HCT116 (cell line): ENCODE data around the gene PHKG2. TPM values are rescaled to one million over a fixed set of nuclear protein-coding genes. Genes with fewer than 3 reads are reported as not detected.

Source experiments
- ATAC-seq: fragments of 200-7000 bp; cut with Tn5 transposase; 2 replicates; pipeline ENCODE4 v1.9.1; 2020; ENCODE audit warnings: mild to moderate bottlenecking, moderate library complexity
- BruUV-seq: library from RNA; stranded (reverse); fragments of 400-500 nt; replicated peaks from 2 replicates; lab custom pipeline; 2021; lab: Mats Ljungman, UMichigan
- CTCF ChIA-PET: fragments of 300-600 bp; sonication (Branson Sonifier 250); formaldehyde crosslinking; loops from one replicate; lab custom pipeline; 2021; ENCODE audit warnings: antibody characterized with exemption; lab: Charles Lee
- POLR2A ChIA-PET: fragments of 300-600, 350-600 bp; sonication (Branson Sonifier 250); formaldehyde crosslinking; loops from one replicate; lab custom pipeline; 2021; ENCODE audit warnings: antibody characterized with exemption; lab: Charles Lee
- RAD21 ChIA-PET, 2 experiments: fragments of 300-600 bp; sonication (Branson Sonifier 250); formaldehyde crosslinking; loops; one replicate each; lab custom pipeline; 2023; ENCODE audit warnings: low total read pairs in 2 of 2; ENCODE audit not compliant: uncharacterized antibody in 2 of 2, unreplicated experiment in 2 of 2, low non-redundant PET in 1 of 2; lab: Charles Lee
- DNase-seq: peaks from one replicate; pipeline ENCODE4 v3.0.0-alpha.2; 2010; ENCODE audit warnings: low read depth, low spot score
- H2AFZ ChIP-seq: fragments of 200-600 bp; shearing (Covaris generic), sonication (generic); 2 replicates; pipeline ENCODE4 v1.6.1; 2017; ENCODE audit warnings: low read depth, mixed run types, mixed read lengths, antibody characterized with exemption, low read length; ENCODE audit not compliant: poor library complexity, severe bottlenecking
- H3K27ac ChIP-seq: 2 replicates; pipeline ENCODE4 v1.5.1; 2012; ENCODE audit warnings: low read depth, low read length
- H3K27me3 ChIP-seq: fragments of 200-600 bp; sonication (generic); 2 replicates; pipeline ENCODE4 v1.6.1; 2016; ENCODE audit warnings: mixed run types, low read length, mixed read lengths; ENCODE audit not compliant: insufficient read depth
- H3K36me3 ChIP-seq, 2 experiments: fragments of 200-500 bp in 1 of 2; fragments of 200-600 bp in 1 of 2; sonication (Bioruptor generic) in 1 of 2; sonication (generic) in 1 of 2; 2 replicates each; pipeline versions ENCODE4 v1.5.1 to v1.6.1; 2014 to 2016; ENCODE audit warnings: low read length in 2 of 2, inconsistent platforms in 1 of 2, mixed read lengths in 1 of 2, mixed run types in 1 of 2; ENCODE audit not compliant: insufficient read depth in 2 of 2, control insufficient read depth in 1 of 2
- H3K4me1 ChIP-seq, 2 experiments: fragments of 200-600 bp in 1 of 2; sonication (generic) in 1 of 2; 2 replicates each; pipeline versions ENCODE4 v1.5.1 to v1.6.1; 2012 to 2017; ENCODE audit warnings: low read length in 2 of 2, inconsistent platforms in 1 of 2, mild to moderate bottlenecking in 1 of 2, mixed read lengths in 1 of 2, mixed run types in 1 of 2, moderate library complexity in 1 of 2; ENCODE audit not compliant: insufficient read depth in 2 of 2, control insufficient read depth in 1 of 2
- H3K4me2 ChIP-seq: fragments of 200-600 bp; sonication (generic); 2 replicates; pipeline ENCODE4 v1.6.1; 2017; ENCODE audit warnings: mixed run types, low read length, mixed read lengths
- H3K4me3 ChIP-seq, 2 experiments: fragments of 200-600 bp in 1 of 2; sonication (generic) in 1 of 2; replicated peaks in 1 of 2; 2 replicates each; pipeline ENCODE4 v1.5.1; 2011 to 2016; ENCODE audit warnings: low read length in 2 of 2, control low read depth in 1 of 2, low read depth in 1 of 2, mild to moderate bottlenecking in 1 of 2, mixed read lengths in 1 of 2, mixed run types in 1 of 2
- H3K79me2 ChIP-seq: fragments of 200-600 bp; sonication (generic); 2 replicates; pipeline ENCODE4 v1.6.1; 2017; ENCODE audit warnings: mild to moderate bottlenecking, mixed run types, low read length, moderate library complexity, mixed read lengths; ENCODE audit not compliant: insufficient read depth
- H3K9ac ChIP-seq: fragments of 200-600 bp; sonication (generic); 2 replicates; pipeline ENCODE4 v1.6.1; 2016; ENCODE audit warnings: low read length, mixed read lengths
- H3K9me2 ChIP-seq: fragments of 200-600 bp; sonication (generic), shearing (Covaris generic); 2 replicates; pipeline ENCODE4 v1.6.1; 2017; ENCODE audit warnings: mixed run types, mild to moderate bottlenecking, moderate library complexity; ENCODE audit not compliant: insufficient read depth
- H3K9me3 ChIP-seq, 2 experiments: fragments of 200-500 bp in 1 of 2; fragments of 200-600 bp in 1 of 2; sonication (Bioruptor generic) in 1 of 2; sonication (generic) in 1 of 2; 2 replicates each; pipeline ENCODE4 v1.6.1; 2014 to 2017; ENCODE audit warnings: low read length in 2 of 2, mixed read lengths in 2 of 2, inconsistent platforms in 1 of 2, low read depth in 1 of 2, mild to moderate bottlenecking in 1 of 2, mixed run types in 1 of 2, moderate library complexity in 1 of 2; ENCODE audit not compliant: control insufficient read depth in 1 of 2, insufficient read depth in 1 of 2
- H4K20me1 ChIP-seq: fragments of 200-600 bp; sonication (generic), shearing (Covaris generic); 2 replicates; pipeline ENCODE4 v1.6.1; 2017; ENCODE audit warnings: mixed run types, mild to moderate bottlenecking, moderate library complexity; ENCODE audit not compliant: insufficient read depth
- ELF1 ChIP-seq: IDR thresholded peaks from 2 replicates; pipeline ENCODE4 v1.6.1; 2012; ENCODE audit warnings: low read depth, borderline replicate concordance
- EZH2 ChIP-seq: fragments of 200-600 bp; sonication (generic); IDR thresholded peaks from 2 replicates; pipeline ENCODE4 v1.6.1; 2017; ENCODE audit warnings: antibody characterized with exemption, mixed run types
- FOSL1 ChIP-seq: IDR thresholded peaks from 2 replicates; pipeline ENCODE4 v1.6.1; 2012; ENCODE audit warnings: low read depth
- POLR2AphosphoS5 ChIP-seq: IDR thresholded peaks from 2 replicates; pipeline ENCODE4 v1.6.1; 2011; ENCODE audit warnings: mild to moderate bottlenecking, low read depth, low read length, moderate library complexity
- RAD21 ChIP-seq: IDR thresholded peaks from 2 replicates; pipeline ENCODE4 v1.6.1; 2012; ENCODE audit warnings: low read depth, mild to moderate bottlenecking
- SIN3A ChIP-seq: IDR thresholded peaks from 2 replicates; pipeline ENCODE4 v1.6.1; 2012; ENCODE audit warnings: low read depth
- SP1 ChIP-seq: IDR thresholded peaks from 2 replicates; pipeline ENCODE4 v1.6.1; 2012; ENCODE audit warnings: low read depth
- TCF7L2 ChIP-seq: IDR thresholded peaks from 2 replicates; pipeline ENCODE4 v1.7.0; 2011; ENCODE audit warnings: borderline replicate concordance, inconsistent platforms; ENCODE audit not compliant: insufficient read depth, insufficient read length; ENCODE audit errors: extremely low read depth
- YY1 ChIP-seq: IDR thresholded peaks from 2 replicates; pipeline ENCODE4 v1.6.1; 2011; ENCODE audit warnings: low read length, low read depth, moderate library complexity, mild to moderate bottlenecking; ENCODE audit not compliant: insufficient replicate concordance; ENCODE audit errors: extremely low read depth
- ZNF274 ChIP-seq: fragments of 200-500 bp; sonication (Bioruptor generic); IDR thresholded peaks from 2 replicates; pipeline ENCODE4 v1.6.1; 2014; ENCODE audit warnings: mild to moderate bottlenecking, low read depth, low read length, inconsistent platforms
- intact Hi-C: fragments of 100-400 bp; cut with micrococcal nuclease; formaldehyde crosslinking; loops from 2 replicates; pipeline ENCODE4 v1.10.0; 2022
- total RNA-seq: library from RNA; stranded (reverse); gene quantifications from one replicate; pipeline ENCODE4 v1.2.1, GENCODE V29; 2021; ENCODE audit not compliant: unreplicated experiment
- TF ChIP-seq, protein P1 (sequence below): IDR thresholded peaks from 2 replicates; pipeline ENCODE4 v1.6.1; 2012
- TF ChIP-seq, protein P2 (sequence below): IDR thresholded peaks from 2 replicates; pipeline ENCODE4 v1.6.1; 2012; ENCODE audit warnings: low read depth
- TF ChIP-seq, protein P3 (sequence below): IDR thresholded peaks from 2 replicates; pipeline ENCODE4 v1.6.1; 2011; ENCODE audit warnings: mild to moderate bottlenecking, low read length, moderate library complexity; ENCODE audit not compliant: insufficient replicate concordance; ENCODE audit errors: extremely low read depth

PHKG2 gene
- total RNA-seq, 1 experiment from 2014 or later = 32.6 TPM

DNA sequence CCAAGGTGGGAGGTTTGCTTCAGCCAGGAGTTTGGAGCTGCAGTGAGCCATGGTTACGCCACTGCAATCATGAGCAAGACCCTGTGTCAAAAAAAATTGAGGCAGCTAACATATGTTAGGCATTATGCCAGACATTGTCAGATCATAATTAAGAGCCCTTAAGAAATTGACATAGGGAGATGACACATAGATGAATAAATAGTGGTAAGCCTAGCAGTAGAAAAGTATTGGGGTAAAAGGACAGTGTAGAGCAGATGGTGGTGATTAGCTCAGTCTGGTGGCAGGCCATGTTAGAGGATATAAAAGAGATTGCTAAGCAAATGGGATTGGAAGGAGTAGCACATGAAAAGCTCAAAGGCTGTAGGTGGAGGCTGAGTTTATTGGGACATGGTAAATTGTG is 26.6 kb upstream of the PHKG2 start:
- no peak overlapping the region for H2AFZ ChIP-seq
- no peak overlapping the region for H3K27ac ChIP-seq
- DNase-seq = no peak
- intact Hi-C loops = no loop called here
- CTCF ChIA-PET = no interaction called here
- no peaks in the 10 kb centered on the region for H4K20me1 ChIP-seq
- H3K9ac ChIP-seq = no peak overlapping the region
- no peak overlapping the region for H3K4me2 ChIP-seq
- no peaks in the 10 kb centered on the region for H3K9me2 ChIP-seq
- TF ChIP-seq TCF7L2 (no peak), RAD21 (no peak), EZH2 (no peak), ZNF274 (no peak), FOSL1 (no peak), SP1 (no peak), ELF1 (no peak), SIN3A (no peak), POLR2AphosphoS5 (no peak), YY1 (no peak)
- TF ChIP-seq, protein P1, sequence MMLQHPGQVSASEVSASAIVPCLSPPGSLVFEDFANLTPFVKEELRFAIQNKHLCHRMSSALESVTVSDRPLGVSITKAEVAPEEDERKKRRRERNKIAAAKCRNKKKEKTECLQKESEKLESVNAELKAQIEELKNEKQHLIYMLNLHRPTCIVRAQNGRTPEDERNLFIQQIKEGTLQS = no peak
- TF ChIP-seq, protein P2, sequence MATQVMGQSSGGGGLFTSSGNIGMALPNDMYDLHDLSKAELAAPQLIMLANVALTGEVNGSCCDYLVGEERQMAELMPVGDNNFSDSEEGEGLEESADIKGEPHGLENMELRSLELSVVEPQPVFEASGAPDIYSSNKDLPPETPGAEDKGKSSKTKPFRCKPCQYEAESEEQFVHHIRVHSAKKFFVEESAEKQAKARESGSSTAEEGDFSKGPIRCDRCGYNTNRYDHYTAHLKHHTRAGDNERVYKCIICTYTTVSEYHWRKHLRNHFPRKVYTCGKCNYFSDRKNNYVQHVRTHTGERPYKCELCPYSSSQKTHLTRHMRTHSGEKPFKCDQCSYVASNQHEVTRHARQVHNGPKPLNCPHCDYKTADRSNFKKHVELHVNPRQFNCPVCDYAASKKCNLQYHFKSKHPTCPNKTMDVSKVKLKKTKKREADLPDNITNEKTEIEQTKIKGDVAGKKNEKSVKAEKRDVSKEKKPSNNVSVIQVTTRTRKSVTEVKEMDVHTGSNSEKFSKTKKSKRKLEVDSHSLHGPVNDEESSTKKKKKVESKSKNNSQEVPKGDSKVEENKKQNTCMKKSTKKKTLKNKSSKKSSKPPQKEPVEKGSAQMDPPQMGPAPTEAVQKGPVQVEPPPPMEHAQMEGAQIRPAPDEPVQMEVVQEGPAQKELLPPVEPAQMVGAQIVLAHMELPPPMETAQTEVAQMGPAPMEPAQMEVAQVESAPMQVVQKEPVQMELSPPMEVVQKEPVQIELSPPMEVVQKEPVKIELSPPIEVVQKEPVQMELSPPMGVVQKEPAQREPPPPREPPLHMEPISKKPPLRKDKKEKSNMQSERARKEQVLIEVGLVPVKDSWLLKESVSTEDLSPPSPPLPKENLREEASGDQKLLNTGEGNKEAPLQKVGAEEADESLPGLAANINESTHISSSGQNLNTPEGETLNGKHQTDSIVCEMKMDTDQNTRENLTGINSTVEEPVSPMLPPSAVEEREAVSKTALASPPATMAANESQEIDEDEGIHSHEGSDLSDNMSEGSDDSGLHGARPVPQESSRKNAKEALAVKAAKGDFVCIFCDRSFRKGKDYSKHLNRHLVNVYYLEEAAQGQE = no peak
- TF ChIP-seq, protein P3, sequence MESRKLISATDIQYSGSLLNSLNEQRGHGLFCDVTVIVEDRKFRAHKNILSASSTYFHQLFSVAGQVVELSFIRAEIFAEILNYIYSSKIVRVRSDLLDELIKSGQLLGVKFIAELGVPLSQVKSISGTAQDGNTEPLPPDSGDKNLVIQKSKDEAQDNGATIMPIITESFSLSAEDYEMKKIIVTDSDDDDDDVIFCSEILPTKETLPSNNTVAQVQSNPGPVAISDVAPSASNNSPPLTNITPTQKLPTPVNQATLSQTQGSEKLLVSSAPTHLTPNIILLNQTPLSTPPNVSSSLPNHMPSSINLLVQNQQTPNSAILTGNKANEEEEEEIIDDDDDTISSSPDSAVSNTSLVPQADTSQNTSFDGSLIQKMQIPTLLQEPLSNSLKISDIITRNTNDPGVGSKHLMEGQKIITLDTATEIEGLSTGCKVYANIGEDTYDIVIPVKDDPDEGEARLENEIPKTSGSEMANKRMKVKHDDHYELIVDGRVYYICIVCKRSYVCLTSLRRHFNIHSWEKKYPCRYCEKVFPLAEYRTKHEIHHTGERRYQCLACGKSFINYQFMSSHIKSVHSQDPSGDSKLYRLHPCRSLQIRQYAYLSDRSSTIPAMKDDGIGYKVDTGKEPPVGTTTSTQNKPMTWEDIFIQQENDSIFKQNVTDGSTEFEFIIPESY = no peak
- no peaks in the 10 kb centered on the region for H3K27me3 ChIP-seq
- peaks cover 83 to 86% of the 10 kb centered on the region in 2 experiments for H3K36me3 ChIP-seq
- peaks cover 72% of the 10 kb centered on the region for H3K79me2 ChIP-seq
- H3K9me3 ChIP-seq = no peaks in the 10 kb centered on the region
- RAD21 ChIA-PET = no interaction called here
- no peak overlapping the region for H3K4me3 ChIP-seq
- no peak for ATAC-seq
- BruUV-seq = no TSS peak
- POLR2A ChIA-PET = no interaction called here
- no peaks in the 10 kb centered on the region for H3K4me1 ChIP-seq
